Sigmoid colon (tissue), 4 donors: ENCODE measurements around the gene CDC14A.
"Not testable (repeated sequence)": the region's sequence is repeated elsewhere in the genome, so short reads cannot be mapped to it uniquely, and the experiment has no call there.

Experiments used
- EP300 ChIP-seq, 4 donors: sonication (generic); formaldehyde crosslinking; IDR thresholded peaks; one replicate each; pipeline ENCODE4 v1.6.1; 2017; ENCODE audit warnings: antibody characterized with exemption in 4 of 4
- POLR2A ChIP-seq, 2 donors: fragments of 450-650 bp; IDR thresholded peaks; one replicate each; pipeline ENCODE4 v1.6.1; 2016; ENCODE audit warnings: antibody characterized with exemption in 2 of 2, mild to moderate bottlenecking in 2 of 2, moderate library complexity in 2 of 2
- POLR2AphosphoS5 ChIP-seq, 4 donors: sonication (generic); formaldehyde crosslinking; IDR thresholded peaks; one replicate each; pipeline ENCODE4 v1.6.1; 2017; ENCODE audit warnings: antibody characterized with exemption in 4 of 4
- TF ChIP-seq, protein P1 (sequence below), 4 experiments: fragments of 450-650 bp in 3 of 4; fragments of 200-600 bp in 1 of 4; IDR thresholded peaks; one replicate each; pipeline ENCODE4 v1.5.1; 2016 to 2019; ENCODE audit warnings: antibody characterized with exemption in 4 of 4, mild to moderate bottlenecking in 3 of 4, moderate library complexity in 2 of 4

DNA sequence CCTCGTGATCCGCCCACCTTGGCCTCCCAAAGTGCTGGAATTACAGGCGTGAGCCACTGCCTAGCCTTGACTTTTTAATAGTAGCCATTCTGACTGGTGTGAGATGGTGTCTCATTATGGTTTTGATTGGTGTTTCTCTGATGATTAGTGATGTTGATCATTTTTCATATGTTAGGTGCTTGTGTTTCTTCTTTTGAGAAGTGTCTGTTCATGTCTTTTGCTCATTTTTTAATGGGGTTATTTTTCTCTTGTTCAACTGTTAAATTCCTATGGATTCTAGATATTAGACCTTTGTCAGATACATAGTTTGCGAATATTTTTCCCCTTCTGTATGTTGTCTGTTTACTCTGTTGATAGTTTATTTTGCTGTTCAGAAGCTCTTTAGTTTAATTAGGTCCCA lies 17.0 kb downstream of the CDC14A start:
- not testable (repeated sequence) for TF ChIP-seq POLR2A, EP300, POLR2AphosphoS5 (IDR thresholded peaks at IDR 0.05)
- TF ChIP-seq, protein P1, sequence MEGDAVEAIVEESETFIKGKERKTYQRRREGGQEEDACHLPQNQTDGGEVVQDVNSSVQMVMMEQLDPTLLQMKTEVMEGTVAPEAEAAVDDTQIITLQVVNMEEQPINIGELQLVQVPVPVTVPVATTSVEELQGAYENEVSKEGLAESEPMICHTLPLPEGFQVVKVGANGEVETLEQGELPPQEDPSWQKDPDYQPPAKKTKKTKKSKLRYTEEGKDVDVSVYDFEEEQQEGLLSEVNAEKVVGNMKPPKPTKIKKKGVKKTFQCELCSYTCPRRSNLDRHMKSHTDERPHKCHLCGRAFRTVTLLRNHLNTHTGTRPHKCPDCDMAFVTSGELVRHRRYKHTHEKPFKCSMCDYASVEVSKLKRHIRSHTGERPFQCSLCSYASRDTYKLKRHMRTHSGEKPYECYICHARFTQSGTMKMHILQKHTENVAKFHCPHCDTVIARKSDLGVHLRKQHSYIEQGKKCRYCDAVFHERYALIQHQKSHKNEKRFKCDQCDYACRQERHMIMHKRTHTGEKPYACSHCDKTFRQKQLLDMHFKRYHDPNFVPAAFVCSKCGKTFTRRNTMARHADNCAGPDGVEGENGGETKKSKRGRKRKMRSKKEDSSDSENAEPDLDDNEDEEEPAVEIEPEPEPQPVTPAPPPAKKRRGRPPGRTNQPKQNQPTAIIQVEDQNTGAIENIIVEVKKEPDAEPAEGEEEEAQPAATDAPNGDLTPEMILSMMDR (IDR thresholded peaks at IDR 0.05): not testable (repeated sequence)
